ENCODE measurements around the gene DDX24.
A peak's percentile ranks its signal among the peaks of the same experiment; 100 is the strongest.

Gene DDX24

DNA sequence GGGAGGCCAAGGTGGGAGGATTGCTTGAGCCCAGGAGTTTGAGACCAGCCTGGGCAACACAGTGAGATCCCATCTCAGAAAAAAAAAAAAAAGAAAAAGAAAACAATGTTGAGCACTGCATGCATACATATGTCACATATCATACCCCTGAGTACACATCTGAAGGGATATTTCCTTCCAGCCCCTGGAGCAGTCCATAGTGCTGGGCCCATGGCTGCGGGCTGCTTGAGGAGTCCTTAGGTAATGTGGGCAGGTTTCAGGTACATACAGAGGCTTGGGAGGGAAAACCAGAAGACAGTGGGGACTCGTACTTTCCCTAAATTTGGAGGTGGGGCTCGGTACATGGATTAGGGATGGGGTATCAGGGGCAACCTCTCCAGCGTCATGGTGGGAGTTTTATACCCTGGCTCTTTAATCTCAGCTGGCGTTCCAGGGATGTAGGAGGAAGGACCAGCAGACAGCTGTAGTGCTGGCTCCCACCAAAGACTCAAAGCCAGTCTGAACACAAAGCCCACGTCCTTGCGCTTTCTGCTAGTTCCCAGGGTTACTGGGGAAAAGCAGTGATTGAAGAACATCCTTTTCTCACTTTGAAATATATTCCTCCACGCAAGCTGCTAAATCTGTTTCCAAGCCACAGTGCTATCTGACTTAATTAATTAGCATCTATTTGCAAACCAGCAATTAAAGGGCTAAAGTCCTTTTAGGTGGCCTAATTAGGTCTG, 49.7 kb downstream of the DDX24 start:
- no peak for DNase-seq (ENCODE audit: low spot score)

DNA sequence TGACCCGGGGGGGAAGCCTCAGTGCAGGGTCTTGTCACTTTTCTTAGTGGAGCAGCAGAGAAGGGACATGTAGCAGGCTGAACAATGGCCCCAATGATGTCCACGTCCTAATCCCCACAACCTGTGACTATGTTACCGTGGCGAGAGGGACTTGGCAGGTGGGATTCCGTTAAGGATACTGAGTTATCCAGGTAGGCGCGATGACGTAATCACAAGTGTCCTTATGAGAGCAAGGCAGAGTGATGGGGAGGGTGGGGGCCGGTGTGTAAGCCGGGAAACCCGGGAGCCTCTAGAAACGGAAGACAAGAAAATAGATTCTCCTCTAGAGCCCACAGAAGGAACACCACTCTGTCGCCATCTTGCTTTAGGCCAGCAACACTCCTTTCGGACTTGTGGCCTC, 50.4 kb downstream of the DDX24 start:
- DNase-seq (ENCODE audit: low spot score): no peak

- DNase-seq (ENCODE audit: low spot score): no peak
Observed at GRCh38 chr14:94029671-94030203, 51.3 kb downstream of the DDX24 start.

GRCh38 chr14:94029265-94029664, 51.7 kb downstream of the DDX24 start:
- no peak for DNase-seq (ENCODE audit: low spot score)

GRCh38 chr14:94028450-94028826, 52.6 kb downstream of the DDX24 start:
- no peak for DNase-seq (ENCODE audit: low spot score)

DNA sequence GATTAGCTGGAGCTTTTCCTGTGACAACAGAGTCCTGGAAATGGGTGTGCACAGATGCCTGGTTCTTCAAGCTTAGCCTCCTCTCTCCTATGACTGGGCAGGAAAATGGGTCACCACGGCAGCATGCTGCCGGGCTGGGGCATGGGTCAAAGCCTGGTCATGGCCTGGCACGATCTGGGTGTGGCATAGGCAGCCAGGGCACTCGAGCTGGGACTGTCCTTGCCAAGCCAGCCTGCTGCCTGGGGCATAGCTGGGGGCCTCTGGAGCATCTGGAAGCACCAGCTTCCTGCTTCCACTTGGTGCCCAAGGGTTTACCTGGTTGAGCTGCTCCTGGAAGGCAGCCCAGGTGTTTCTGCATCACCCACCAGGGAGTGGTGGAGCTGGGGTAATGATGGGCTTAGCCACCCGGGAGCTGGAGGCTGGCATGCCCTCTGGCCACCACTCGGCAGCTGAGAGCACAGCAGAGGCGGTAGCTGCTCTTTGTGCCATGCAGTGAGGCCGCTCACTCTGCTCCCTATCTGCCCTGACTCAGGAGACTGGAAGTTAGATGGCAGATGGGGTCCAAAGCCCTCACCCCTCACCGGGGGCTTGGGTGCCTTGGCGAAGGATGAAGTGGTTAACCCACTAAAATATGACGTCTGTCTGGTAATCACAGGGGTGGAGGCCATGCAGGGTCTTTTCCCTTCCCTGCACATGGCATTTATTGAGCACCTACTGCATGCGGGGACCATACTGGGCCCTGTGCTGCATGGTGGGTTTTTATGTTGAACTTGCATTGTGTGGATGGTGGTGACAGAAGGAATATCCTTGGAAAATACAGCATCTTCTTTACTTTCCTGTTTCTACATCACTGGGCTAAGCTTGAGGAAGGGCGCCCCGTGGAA, 53.2 kb downstream of the DDX24 start:
- no peak for DNase-seq (ENCODE audit: low spot score)

DNA sequence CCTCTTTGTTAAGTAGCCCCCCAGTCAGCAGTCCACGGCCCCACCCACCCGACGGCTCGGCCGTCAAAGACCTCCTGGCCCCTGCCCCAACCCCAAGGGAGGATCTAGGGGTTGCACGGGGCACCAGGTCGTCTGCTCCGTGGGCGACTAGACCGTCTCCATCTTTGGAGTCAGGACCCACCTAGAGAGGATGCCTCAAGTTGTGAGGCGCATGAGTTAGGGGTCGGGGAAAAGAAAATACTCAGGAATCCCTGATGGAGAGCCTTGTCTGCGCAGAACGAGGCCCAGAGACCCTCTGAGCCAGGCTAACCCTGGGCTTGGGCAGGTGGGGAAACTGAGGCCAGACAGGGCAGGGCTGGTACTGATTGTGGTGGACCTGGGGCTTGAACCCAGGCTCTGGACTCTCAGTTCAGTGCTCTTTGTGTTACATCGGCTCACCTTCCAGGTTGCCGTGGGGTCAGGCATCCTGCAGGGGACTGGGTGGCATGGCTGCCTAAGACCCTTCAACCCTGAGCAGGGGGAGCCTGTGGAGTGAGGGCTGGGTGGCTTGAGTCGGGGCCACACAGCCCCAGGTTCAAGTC, 54.0 kb downstream of the DDX24 start:
- no peak for DNase-seq (ENCODE audit: low spot score)

DNA sequence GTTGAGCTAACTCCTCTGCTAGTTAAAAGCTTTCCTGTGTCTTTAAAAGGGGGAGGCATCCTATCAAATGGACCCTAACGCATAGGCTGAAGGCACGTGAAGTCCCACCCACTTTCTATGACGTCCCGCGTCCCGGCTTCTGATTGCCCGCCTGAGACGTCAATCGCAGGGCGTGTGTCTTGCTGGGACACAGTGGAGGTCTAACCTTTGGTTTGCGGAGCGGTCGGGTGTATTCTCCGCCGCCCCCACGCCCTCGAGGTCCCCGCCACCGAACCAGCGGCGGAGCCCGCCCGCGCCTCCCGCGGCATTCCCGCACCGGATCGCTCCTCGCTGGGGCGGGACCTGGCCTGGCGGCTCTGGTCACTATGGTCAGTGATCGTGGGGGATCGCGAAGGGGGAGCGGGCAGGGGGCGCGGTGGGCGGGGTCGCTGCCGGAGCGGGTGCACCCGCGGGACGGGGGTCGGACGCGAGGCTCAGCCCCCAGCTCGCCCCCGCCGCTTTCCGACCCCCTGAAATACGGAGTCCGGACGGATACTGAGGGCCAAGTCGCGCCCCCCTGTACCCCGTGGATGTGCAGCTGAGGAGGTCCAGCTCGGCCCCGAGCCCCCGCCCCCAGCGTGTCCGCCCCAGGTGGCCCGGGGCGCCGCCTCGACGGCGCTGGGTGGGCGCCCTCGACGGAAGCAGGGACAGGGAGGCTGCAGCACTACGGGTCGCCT, 54.7 kb downstream of the DDX24 start, which contains the start of gene OTUB2:
Gene OTUB2 (plus strand): TSS at position 168 of the 716 bp plus-strand sequence. CDS start 198 bp downstream, at position 366.
- peak; percentile 99 for DNase-seq (ENCODE audit: low spot score)

GRCh38 chr14:94025720-94026119, 55.3 kb downstream of the DDX24 start:
- no peak for DNase-seq (ENCODE audit: low spot score)

GRCh38 chr14:94024549-94024948, 56.5 kb downstream of the DDX24 start:
- DNase-seq (ENCODE audit: low spot score): no peak

DNA sequence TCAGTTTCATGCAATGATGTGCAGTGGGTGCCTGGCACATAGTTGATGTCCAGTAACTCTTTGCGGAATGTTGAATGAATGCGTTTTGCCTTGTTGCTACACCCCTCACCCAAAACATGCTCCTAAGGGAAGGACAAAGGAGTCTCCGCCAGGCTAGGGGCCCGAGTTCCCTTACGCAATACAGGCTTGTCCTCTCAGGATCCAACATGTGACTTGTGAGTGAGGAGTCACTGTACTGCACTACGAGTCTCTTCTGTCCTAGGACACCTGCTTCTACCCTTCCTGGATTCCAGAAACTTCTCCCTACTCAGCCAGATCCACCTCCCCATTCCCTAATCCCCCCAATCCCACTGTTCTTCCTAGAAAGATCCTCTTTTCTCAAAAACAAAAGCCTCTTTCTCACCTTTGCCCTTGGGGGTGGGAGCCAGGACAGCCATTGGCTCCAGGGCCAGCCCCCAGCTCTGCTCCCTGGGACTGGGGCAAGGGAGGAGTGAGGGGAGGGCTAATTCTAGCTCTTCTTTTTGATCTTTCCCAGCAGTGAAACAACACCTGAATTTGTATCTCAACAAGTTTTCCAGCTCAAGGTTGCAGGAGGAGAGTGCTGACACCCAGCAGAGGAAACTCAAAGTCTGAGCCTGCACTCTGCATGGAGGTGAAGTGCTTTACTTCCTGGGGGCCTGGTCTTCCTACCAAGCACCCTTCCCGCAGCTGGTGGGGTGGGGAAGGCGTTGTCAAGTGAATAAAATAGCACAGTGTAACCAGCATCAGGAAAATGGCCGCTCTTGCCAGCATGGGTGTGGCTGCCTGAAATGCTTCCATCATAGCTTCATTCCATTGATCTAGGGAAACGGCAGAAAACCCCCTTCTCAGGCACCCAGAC, 58.2 kb downstream of the DDX24 start:
- DNase-seq (ENCODE audit: low spot score): no peak

- DNase-seq (ENCODE audit: low spot score): no peak
Observed at GRCh38 chr14:94021416-94022157, 59.4 kb downstream of the DDX24 start.

DNA sequence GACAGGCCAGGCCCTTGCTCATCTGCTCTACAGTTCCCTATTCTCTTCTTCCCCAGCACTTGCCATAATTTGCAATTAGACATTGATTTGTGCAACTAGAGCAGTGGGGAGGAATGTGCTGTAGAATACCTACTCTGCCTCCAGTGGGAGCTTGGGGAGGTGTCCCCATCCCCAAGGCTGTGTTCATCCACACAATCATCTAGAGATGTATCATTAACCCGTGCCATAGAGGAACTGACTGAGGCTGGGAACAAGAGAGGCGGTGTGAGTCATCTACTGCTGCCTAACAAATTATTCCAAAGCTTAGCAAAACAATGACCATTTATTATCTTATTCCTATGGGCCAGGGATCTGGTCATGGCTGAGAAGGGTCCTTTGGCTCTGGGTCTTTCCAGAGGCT, 60.0 kb downstream of the DDX24 start:
- DNase-seq (ENCODE audit: low spot score): no peak

- DNase-seq (ENCODE audit: low spot score): no peak
Observed at GRCh38 chr14:94020267-94020666, 60.7 kb downstream of the DDX24 start.

DNA sequence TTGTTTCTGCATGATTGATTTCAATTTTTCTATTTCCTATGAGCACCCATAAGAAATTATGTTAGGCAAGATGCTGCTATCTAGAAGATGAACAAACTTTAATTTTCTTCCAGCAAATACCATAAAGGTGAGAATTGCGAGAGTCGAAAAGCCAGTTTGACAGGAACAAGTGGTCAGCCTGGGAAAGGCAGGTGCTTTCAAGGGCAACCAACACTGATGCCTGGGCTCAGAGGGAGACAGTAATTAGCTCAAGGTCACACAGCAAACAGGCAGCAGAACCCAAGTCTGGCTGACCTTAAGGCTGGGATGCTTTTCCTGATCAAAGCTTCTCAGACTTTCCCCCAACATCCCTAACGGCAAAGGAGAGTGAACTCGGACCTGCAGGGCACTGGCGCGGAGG, 61.7 kb downstream of the DDX24 start:
- DNase-seq (ENCODE audit: low spot score): no peak

DNA sequence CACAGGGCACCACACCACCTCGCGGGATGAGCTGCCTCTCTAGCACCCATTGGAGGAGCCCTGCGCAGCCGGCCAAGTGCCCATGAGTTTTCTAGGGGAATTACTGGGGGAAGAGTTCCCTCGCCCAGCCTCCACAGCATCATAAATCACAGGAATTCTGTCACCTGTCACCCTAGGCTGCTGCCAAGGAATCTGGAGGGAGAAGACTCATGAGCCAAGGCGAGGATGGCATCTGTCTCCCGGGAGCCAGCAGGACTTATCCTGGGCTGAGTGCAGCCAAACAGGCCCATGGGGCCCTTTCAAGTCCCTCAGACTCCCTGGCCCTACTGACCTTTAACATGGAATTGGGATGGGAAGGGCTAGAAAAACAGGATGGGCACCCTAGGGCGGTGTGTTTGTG, 62.7 kb downstream of the DDX24 start:
- no peak for DNase-seq (ENCODE audit: low spot score)

DNA sequence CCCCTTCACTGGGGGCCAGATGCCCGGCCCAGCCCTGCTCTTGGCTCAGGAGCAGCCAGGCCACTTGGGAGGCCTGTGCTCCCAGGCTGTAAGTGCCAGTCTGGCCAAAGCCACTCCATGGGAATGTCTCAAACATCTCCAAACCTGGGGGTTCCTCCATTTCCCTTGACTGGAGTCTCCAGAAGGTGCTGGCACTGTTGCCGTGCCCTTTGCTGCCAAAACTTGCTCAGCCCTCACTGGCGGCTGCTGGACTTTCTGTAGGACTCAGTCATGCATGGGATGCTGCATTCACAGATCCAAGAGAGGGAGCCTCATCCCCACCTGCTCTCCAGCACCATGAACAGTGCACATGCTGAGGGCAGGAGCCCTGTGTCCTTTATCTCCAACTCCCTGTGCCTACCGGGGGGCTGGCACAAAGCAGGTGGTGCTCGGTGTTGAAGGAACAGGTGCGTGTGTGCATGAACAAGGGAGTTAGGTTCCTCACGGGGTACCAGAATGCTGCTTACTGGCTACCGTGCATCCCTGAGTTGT, 64.5 kb downstream of the DDX24 start:
- no peak for DNase-seq (ENCODE audit: low spot score)

- no peak for DNase-seq (ENCODE audit: low spot score)
Observed at GRCh38 chr14:94015223-94015622, 65.8 kb downstream of the DDX24 start.

- no peak for DNase-seq (ENCODE audit: low spot score)
Observed at GRCh38 chr14:94014382-94014781, 66.6 kb downstream of the DDX24 start.

DNA sequence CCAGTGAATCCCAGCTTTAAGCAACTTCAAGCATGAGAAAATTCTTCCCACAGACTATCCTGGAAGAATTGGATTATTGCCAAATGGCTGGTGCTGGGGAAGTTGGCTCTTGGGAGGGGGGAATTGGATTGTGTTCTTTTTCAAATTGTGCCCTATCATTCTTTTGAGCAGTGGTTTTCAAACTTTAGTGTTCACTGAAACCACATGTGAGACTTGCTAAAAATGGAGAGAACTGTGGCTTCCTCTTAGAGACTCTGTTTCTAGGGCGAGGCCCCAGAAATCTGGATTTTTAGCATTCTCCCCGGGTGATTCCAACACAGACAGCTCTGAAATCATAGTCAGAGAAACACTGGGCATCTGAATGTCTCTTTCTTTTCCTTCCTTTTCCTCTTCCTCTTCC, 69.2 kb downstream of the DDX24 start:
- DNase-seq (ENCODE audit: low spot score): no peak

All from NAMALWA (cell line).